Esophagus muscularis mucosa (tissue), 4 donors: ENCODE results near the gene KRTAP9-4.

ENCODE experiments used
- EP300 ChIP-seq: sonication (generic); formaldehyde crosslinking; IDR thresholded peaks from one replicate; pipeline ENCODE4 v1.6.1; 2017; ENCODE audit warnings: antibody characterized with exemption
- POLR2AphosphoS5 ChIP-seq, 2 donors: sonication (generic); formaldehyde crosslinking; IDR thresholded peaks; one replicate each; pipeline ENCODE4 v1.6.1; 2017; ENCODE audit warnings: antibody characterized with exemption in 2 of 2
- TF ChIP-seq, protein P1 (sequence below), 3 experiments: fragments of 200-600 bp in 2 of 3; fragments of 450-650 bp in 1 of 3; sonication (generic) in 2 of 3; IDR thresholded peaks; one replicate each; pipeline ENCODE4 v1.5.1; 2017 to 2019; ENCODE audit warnings: antibody characterized with exemption in 3 of 3, mild to moderate bottlenecking in 2 of 3, moderate library complexity in 1 of 3

- TF ChIP-seq, protein P1, sequence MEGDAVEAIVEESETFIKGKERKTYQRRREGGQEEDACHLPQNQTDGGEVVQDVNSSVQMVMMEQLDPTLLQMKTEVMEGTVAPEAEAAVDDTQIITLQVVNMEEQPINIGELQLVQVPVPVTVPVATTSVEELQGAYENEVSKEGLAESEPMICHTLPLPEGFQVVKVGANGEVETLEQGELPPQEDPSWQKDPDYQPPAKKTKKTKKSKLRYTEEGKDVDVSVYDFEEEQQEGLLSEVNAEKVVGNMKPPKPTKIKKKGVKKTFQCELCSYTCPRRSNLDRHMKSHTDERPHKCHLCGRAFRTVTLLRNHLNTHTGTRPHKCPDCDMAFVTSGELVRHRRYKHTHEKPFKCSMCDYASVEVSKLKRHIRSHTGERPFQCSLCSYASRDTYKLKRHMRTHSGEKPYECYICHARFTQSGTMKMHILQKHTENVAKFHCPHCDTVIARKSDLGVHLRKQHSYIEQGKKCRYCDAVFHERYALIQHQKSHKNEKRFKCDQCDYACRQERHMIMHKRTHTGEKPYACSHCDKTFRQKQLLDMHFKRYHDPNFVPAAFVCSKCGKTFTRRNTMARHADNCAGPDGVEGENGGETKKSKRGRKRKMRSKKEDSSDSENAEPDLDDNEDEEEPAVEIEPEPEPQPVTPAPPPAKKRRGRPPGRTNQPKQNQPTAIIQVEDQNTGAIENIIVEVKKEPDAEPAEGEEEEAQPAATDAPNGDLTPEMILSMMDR (IDR thresholded peaks at IDR 0.05): no peak
- TF ChIP-seq POLR2AphosphoS5 (IDR thresholded peaks at IDR 0.05) (no peak), EP300 (no peak)
These were observed 25.7 kb upstream of the KRTAP9-4 start for GRCh38 chr17:41223821-41224220.
